ENCODE data around the gene CSH1.
"Not testable (repeated sequence)": the region's sequence is repeated elsewhere in the genome, so short reads cannot be mapped to it uniquely, and the experiment has no call there.

CSH1 gene

DNA sequence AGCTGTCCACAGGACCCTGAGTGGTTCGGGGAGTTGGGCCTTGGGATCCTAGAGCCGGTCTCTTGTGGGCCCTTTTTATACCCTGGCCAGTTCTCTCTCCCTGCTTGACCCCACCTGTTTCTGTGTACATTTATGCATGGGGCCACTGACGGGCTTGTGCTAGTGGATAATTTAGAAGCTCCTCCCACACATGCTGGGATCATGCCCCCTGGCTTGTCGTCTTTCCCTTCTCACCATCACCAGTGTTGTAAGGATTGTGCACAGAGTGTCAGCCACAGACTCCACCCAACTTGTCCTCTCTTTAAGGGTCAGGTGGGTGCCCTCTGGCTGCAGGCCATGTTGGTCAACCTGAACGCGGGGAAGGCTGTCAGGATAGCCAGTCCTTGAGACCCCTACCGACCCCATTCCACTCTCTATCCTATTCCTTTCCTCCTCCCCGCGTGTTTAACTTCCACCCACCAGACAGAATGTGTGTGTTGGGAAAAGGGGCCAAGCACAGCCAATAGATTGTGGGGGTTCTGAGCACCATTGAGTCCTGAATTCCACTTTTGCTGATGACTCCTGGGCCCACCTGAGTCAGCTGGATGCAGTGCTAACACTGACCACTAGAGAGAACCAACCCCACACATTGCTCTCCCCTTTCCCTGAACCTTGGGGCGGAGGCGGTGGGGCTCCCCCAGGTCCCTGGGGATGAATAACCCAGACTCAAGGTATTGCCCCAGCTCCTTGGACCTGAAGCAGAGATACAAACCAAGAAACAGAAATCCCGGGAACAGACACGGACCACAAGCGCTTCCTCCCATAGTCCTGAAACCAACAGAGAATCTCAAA is at the start of gene CSH1:
TSS of gene CSH1 (minus strand) at position 51 of the 831 bp plus-strand sequence. CDS start 63 bp downstream, outside the sequence.
- not testable (repeated sequence) for DNase-seq

DNA sequence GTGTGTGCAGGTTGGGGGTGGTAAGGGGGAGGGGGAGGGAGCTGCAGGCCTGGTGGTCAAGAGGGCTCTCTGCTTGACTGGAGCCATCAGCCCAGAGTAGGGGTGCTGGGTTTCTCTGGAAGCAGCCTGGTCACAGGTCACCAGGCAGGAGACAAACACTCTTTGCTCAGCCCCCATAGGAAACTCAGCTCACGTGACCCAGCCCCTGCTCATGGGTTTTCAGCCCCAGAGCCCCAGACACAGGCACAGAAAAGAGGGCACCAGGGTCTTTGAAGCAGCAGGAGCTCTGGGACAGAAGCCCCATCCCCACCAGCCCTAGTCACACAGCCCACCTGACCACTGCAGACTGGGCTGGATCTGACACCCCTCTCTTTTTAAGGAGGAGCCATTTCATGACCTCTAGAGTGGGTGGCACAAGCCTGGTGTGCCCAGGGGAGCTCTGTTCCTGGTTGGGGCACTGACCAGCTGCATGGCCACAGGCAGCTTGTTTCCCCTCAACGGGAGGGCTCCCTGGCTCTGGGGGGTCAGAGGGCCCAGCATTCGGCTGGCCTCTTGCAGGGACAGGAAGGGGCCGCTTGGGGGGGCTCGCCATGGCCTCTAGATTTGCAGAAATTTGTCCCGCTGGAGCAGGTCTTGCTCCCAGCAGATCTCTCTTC is 49.5 kb upstream of the CSH1 start:
- DNase-seq, result no peak

DNA sequence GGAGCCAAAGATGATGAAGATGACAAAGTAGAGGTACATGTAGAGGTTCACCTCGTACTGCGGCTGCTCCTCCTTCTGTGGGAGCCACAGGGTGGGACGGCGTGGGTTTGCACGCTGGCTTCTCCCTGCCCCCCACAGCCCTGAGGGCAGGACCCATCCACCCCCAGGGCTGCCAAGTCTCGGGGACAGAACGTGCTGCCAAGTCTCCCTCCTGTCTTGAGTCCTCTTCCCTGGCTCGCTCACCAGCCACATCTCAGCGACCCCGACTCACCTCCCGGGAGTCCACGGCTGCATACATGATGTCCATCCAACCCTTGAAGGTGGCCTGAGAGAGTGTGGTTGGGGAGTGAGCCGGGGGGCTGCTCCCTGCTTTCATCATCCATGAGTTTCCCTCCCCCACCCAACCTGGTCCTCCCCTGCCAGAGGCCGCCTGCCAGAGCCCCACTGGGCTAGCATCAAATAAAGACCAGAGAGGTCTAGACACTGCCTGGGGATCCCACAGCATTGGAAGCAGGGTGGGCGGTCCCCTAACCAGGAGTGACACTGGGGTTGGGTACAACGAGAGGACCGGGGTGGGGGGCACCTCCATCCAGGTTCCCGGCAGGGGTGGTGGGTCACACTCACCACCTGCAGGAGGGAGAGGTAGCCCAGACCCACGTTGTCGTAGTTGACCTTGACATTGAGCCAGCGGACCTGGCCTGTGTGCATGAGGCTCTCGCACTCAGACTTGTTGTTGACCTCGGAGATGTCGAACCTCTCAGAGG is 48.5 kb upstream of the CSH1 start:
- DNase-seq, result no peak

DNA sequence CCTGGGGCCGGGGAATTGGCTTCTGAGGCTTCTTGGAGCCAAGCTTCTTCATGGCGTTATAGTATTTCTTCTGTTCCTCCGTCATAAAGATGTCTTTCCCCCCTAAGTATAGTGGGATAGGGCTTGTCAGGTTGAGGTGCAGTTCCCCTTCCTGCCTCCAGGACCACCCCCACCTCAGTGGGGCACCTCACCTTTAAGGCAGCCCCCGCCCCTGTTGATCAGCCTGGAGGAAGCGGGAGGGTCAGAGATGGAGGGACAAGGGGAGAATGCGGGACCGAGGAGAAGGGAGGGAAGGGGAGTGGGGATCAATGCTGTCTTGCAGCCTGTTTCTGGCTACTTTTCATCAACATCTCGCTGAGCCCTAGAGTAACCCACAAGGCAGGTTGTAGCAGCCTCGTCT is 47.4 kb upstream of the CSH1 start:
- DNase-seq, result no peak

DNA sequence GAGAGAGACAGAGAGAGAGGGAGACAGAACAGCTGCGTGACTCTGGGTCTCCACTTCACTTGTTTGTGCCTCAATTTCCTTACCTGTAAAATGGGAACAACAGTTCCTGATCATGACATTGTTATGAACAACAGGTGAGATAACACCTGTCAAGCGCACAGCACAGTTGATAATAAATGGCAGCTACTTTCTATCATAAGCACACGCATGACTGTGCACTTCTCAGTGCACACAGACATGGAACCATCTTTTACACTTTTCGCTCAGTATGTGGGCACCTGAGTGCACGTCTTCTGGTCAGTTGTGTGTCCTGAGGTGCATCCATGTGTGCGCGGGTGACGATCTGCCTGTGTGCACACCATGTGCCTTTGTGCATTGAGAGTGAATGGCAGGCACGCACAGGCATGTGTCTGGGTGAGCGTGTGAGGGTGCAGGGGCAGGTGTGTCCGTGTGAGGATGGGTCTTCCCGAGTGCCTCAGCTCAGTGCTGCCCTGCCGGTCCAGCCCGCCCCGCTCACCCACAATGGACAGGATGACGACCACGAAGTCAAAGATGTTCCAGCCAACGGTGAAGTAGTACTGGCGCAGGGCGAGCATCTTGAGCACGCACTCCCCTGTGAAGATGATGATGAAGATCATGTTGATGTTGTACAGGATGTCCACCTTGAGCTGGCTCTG is 46.1 kb upstream of the CSH1 start:
- no peak for DNase-seq

DNA sequence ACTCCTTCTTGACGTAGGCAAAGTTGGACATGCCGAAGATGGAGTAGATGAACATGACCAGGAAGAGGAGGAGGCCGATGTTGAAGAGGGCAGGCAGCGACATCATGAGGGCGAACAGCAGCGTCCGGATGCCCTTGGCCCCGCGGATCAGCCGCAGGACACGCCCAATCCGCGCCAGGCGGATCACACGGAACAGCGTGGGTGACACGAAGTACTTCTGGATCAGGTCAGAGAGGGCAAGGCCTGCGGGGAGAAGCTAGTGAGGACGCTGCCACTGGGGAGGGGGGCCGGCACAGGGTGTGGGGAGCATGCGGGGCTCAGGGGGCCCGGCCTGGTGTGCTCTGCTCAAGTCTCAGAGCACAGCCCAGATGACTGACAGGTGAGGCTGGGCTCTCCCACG is 45.4 kb upstream of the CSH1 start:
- DNase-seq, result no peak

DNA sequence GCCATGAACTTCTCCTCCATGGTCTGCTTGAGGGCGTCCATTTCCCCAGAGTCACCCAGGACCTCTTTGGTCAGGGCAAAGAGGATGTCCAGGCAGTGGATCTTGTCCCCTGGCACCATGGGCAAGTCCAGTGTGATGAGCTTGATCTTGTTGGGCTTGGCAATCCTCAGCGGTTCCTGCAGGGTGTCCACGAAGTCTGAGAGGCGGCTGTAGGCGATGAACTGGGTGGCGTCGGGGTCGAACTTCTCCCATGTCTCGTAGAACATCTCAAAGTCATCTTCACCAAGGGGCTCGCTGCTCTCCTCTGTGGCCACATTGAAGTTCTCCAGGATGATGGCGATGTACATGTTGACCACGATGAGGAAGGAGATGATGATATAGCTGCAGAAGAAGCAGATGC is 44.8 kb upstream of the CSH1 start:
- no peak for DNase-seq

DNA sequence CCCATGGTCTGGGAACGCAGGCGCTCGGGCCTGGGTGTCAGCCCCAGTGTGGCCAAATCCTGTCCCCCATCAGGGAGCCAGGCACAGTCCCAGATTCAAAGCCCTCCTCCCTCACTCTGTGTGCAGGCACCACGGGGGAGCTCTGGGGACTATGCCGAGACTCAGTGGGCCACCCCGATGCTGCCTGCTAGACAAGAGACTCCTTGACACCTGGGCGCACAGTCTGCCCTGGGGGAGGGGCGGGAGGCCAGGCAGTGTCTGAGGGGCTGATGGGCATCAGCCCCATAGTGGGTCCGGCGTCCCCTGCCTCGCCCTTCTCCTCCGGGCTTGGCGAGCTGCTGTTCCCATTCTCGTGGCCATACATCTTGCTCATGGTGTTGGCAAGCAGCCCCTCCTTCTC is 44.2 kb upstream of the CSH1 start:
- no peak for DNase-seq

DNA sequence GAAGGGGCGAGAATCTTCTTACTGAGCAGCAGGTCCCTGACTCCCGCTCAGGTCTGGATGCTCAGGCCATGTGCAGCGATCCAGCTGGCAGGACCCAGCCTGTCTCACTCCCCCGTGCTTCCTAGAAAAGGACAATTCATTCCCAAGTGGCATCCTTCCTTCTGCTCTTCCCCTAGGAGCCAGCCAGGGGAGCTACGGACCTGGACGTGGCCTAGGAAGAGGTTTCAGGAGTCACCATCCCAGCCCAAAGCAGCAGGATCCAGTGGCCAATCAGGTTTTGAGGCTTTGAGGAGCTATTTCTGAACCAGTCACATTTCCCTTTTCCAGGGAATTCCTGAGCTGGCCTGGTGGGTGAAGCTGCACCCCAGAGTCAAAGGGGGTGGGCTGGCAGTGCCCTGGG is 43.5 kb upstream of the CSH1 start:
- no peak for DNase-seq

DNA sequence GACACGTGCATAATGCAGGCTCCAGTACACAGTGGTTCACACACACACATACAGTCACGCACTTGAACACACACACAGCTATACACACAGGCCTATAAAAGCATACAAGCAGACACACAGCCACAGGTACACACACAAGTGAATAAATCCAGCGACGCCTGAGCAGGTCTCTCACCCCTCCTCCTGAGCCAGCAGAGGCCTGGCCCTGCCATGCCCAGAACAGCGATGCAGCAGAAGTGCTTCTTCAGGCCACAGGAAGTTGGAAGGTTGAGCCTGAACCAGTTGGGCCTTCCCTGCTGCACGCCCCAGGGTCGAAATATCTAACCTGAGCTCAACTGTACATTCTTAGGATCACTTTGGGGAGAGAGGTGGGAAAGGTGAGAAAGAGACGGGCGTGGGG is 43.0 kb upstream of the CSH1 start:
- no peak for DNase-seq

DNA sequence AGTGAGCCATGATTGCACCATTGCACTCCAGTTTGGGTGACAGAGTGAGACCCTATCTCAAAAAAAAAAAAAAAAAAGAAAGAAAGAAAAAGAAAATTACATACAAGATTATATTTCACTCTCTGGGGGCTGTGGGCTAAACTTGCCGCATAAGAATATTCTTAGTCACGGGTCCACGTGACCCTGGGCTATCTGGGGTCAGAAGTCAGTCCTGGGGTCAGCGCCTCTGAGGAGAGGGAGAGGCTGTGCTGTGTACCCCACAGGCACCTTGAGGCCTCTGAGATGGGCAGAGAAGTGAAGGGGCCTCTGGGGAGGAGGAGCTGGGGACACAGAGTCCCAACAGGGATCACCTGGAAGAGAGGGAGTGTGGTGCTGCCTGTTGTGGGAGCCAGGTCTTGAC is 41.5 kb upstream of the CSH1 start:
- DNase-seq, result no peak

DNA sequence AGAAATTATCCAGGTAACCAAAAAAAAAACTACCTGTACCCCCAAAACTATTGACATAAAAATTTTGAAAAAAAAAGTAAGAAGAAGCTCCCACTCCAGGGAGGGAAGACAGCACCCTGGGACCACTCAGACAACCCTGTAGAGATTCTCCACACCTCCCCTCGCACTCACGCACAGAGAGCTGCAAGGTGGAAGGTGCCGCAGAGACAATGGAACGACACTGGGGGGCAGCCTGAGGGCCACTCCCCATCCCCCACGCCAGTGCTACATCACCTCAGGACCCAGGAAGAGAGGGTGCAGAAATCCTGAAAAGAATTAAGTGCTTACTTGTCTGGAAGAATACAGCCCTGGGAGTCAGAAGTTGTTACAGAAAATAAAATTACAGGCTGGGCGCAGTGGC is 40.9 kb upstream of the CSH1 start:
- DNase-seq, result no peak

DNA sequence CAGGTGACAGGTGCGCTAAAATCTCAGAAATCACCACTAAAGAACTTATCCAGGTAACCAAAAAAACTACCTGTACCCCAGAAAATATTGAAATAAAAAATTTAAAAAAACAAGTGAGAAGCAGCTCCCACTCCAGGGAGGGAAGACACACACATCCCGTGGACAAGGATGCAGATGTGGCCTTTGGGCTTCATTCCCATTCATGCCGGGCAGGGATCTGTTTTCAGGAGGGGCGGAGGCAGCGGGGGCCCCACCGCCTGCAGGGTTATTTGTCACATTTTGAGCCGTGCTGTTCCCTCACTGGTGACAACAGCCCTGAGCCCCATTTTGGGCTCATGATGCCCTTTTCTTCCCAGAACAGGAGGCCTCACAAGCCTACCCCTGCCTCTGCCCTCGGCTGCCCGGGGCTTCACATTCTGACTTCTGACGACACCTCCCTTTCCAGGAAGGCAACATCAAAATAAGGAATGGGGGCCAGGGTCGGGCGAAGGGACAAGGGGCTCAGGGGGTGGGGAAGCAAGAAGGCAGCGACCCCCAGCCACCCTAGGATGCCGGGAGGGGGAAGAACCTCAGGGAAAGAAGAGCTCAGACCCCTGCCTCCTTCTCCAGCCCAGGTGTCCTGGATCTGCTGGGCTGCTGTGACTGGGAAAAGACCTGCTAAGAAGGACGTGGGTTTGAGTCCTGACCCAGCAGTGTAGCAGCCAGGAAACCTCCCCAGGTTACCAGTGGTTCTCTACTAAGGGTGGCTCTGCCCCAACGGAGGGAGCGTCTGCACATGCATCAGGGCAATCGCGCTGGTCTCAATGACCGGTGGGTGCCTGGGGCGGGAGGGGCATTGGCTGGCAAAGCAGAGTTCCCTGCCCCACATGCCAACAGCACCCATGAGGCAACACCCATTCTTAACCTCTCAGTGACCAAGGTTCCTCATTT is 38.1 kb upstream of the CSH1 start:
- no peak for DNase-seq

DNA sequence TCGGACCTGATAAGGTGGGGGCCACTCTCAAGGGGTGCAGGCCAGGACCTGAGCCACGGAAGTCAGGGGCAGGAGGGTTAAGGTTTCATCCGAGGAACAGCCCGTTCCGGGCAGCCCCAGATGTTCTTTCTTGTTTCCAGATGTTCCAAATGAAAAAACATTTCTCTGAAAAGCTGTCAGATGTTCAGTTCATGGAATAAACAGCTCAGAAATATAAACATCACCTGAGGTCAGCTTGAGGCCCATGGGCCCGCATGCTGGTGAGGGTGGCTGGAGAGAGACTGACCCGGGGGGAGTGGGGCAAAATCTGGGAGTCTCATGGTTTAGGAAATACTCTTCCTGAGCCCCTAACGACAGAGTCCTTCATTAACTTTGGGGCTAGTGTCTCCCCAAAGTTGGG is 37.2 kb upstream of the CSH1 start:
- no peak for DNase-seq

DNA sequence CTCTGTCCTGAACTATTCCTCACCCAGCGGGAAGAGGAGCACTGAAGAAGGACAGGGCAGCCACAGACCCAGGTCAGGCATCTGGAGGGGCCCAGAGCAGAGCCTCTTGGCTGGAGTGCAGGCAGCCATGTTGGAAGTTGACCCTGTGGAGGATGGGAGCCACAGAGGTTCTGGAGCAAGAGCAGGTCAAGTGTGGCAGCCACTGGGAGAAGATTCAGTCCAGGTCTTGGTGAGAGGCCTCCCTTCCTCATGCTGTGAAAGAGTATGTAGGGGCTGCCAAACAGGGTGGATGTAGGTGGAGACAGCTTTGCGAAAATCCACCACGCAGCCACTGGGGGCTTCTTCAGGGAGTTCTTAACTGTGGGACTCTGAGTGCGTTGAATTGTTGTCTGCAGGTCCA is 36.3 kb upstream of the CSH1 start:
- no peak for DNase-seq

DNA sequence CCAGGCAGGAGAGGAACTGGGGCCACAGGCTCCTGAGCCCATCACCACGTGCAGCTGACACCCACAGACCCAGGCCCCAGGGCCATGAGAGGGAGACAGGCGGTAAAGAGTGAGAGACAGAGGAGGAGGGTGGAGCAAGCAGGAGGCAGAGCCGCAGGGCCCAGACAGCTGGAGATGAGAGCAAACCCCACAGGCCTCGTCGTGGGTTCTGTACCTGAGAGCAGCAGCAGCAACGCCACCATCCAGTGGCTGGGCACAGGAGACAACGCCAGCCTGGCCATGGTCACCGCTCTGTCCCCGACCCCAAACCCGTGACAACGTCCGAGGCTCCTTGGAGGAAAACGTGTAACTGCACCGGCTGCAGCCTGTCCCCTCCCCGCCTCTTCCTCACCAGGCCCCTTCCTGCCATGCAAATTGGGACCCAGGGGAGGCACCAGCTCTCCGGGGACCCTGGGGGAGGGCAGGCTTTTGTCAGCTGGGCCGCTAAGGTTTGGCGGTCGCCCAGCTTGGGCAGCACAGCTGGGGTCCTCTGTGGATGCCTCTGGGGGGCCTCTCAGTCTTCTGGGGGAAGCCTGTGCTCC is 35.7 kb upstream of the CSH1 start, which contains the start of gene CD79B:
TSS of gene CD79B (minus strand) at position 351 of the 581 bp plus-strand sequence. CDS start at position 281, 70 bp downstream.
- no peak for DNase-seq

DNA sequence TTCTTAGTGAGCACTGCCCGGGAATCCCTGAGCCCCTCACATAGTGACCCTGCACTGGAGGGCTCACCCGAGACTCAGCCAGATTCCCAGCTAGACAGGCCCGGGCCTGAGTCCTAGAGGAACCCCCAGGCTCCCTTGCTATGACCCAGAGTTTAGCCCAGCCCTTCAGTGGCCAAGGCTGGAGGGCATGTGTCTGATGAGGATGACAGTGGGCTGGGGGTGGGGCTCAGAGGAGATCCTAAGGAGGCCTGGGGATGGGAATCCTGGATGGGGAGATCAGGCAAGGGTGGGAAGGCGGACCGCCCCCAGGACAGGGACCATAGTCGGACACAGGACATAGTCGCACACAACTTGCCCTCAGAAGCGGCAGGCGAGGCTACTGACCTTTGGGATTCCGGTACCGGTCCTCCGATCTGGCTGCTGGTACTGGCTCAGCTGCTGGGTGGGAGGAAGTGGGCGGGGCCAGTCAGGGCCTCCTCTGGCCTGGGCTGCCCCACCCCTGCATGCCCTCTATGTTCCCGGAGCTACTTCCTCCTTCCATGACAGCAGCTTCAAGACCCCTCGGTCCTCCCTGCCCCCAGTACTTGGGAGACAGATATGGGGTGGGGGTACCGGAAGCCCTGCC is 34.7 kb upstream of the CSH1 start:
- DNase-seq, result no peak

DNA sequence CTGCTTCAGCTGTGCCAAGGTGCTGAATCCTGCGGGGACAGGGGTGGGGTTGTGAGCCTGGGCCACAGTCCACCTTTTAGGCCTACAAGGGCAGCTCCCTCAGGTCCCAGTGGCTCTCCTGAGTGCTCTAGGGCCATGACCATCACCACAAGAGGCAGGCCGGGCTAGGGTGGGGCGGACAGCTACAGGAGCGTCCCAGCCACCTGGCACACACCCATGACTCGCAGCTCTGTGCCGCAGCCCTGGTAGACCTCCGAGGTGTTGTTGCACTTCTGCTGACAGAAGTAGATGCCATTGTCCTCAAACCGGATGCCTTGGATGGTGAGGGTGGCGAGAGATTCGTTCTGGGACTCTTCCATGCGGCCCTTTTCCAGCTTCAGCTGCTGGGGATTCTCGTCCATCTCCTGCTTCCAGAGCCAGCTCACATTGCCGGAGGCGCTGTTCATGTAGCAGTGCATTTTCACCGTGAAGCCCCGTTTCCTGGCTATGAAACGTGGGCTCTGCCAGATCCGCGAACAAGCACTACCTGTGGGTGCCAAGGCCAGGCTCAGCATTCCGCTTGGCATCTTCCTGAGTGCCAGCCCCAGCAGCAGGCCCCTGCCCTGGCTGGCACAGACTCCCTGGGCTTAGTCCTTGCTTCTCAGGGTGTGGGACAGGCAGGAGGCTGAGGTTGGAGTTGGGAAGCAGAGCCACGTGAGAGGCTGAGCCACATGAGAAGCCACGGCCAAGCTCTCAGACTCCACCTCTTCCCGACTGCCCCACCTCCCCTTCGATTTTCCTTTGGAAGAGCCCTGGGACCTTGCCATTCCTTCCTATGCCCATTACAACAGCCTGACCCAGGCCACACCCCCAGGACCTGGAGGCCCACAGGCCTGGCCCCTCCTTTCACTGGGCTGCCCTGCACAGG is 33.7 kb upstream of the CSH1 start:
- DNase-seq, result no peak

DNA sequence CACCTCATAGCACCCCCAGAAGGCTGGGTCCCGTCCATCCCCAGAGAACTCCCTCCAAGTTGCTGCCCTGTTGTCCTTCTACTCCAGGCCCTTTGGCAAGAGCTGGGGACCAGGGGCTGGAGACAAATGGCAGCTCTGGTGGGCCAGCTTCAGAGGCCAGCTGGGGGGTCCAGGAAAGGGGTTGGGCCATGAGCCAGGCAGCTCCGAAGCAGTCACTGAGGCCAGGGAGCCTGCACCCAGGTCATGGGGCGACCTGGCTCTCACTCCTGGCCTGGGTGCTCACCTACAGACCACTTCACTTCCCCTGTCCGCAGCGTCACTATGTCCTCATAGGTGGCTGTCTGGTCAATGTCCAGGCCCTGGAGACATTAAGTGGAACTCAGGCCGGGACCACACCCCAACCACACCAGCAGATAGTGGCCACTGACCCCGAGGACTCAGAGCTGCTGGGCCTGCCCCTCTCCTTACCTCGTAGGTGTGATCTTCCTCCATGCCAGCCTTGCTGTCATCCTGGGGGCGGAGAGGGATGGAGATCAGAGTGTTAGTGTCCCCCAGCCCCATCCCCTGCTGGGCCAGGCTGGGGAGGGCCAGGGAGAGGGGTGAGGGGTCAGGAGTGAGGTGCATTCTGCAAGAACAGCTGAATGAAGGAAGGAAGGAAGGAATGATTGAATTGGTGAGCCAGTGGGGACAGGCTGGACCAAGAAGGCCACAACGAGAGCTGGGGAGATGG is 32.8 kb upstream of the CSH1 start:
- DNase-seq, result no peak

Measured in NCI-H524 treated with DMSO at 0.1 percent for 48 hours (cell line).